Body of pancreas (tissue), 4 donors: ENCODE measurements around the gene VPS4B. TPM values are rescaled to one million over a fixed set of nuclear protein-coding genes. Genes with fewer than 3 reads are reported as not detected.

ENCODE experiments used
- ATAC-seq: fragments of 150-250 bp; one replicate; pipeline ENCODE4 v1.9.1; 2016
- DNase-seq, 4 donors: peaks; one replicate each; pipeline ENCODE4 v3.0.0-alpha.2; 2019
- H3K27ac ChIP-seq, 4 donors: fragments of 200-600 bp; sonication (generic); 1 replicate in 3 of 4; 2 replicates in 1 of 4; pipeline versions ENCODE4 v1.5.1 to v1.6.1; 2016 to 2019; ENCODE audit warnings: mild to moderate bottlenecking in 1 of 4, mixed read lengths in 1 of 4, moderate library complexity in 1 of 4
- H3K27me3 ChIP-seq, 2 donors: fragments of 200-600 bp; sonication (generic); one replicate each; pipeline ENCODE4 v1.6.0; 2016; ENCODE audit warnings: mild to moderate bottlenecking in 1 of 2
- H3K36me3 ChIP-seq, 2 donors: fragments of 200-600 bp; sonication (generic); replicated peaks in 1 of 2; 2 replicates each; pipeline ENCODE4 v1.5.1; 2016; ENCODE audit warnings: low read depth in 2 of 2; ENCODE audit not compliant: insufficient read depth in 1 of 2
- H3K4me1 ChIP-seq: fragments of 200-600 bp; sonication (generic); one replicate; pipeline ENCODE4 v1.6.0; 2016
- H3K4me3 ChIP-seq, 2 donors: fragments of 200-600 bp; sonication (generic); 1 replicate in 1 of 2; 2 replicates in 1 of 2; pipeline ENCODE4 v1.5.1; 2016 to 2019
- H3K9me3 ChIP-seq, 3 donors: fragments of 200-600 bp; sonication (generic); 1 replicate in 2 of 3; 2 replicates in 1 of 3; pipeline ENCODE4 v1.5.1; 2016
- POLR2A ChIP-seq, 3 donors: fragments of 450-650 bp; IDR thresholded peaks; one replicate each; pipeline ENCODE4 v1.6.1; 2016; ENCODE audit warnings: antibody characterized with exemption in 3 of 3, mild to moderate bottlenecking in 2 of 3
- WGBS, 2 donors: methylation state at CpG; one replicate each; pipeline ENCODE4 v1.1.5; 2017; 5-methylcytosine and 5-hydroxymethylcytosine counted together
- intact Hi-C: fragments of 100-400 bp; cut with DNase I; formaldehyde crosslinking; loops from one replicate; pipeline ENCODE4 v1.15.1; 2023
- total RNA-seq, 2 donors: library from RNA; depleted of rRNA; stranded (reverse); fragments of >200 nt; gene quantifications; one replicate each; pipeline ENCODE4 v1.1.0, GENCODE V29; 2016
- TF ChIP-seq, protein P1 (sequence below), 7 experiments: fragments of 450-650 bp in 4 of 7; fragments of 200-600 bp in 3 of 7; sonication (generic) in 3 of 7; IDR thresholded peaks; one replicate each; pipeline ENCODE4 v1.5.1; 2016 to 2019; ENCODE audit warnings: antibody characterized with exemption in 7 of 7

The VPS4B gene
- total RNA-seq, 2 donors from 2014 or later: 16.2 to 20.2 TPM

DNA sequence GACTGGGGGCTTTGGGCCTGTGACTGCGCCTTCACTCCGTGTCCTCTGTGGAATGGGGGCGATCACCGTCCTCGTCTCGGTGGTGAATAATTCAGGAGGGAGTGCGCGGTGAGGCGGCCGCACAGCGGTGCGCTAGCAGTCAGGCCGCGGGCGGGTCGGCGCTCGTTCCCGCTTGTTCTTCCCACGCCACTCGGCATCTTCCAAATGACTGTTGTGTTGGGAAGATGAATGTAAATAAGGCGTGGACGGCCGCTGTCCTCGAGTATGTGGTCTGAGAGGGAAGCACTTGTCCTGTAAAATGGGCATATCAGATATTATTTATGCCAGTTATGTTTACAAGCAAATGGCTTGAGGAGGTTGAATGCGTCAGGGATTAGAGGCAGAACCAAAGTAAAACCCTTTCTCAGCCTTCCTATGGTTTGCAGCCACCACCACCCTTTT is 608 bp upstream of the VPS4B start:
- Histone ChIP-seq H3K27me3 (no peaks in the 10 kb centered on the region), H3K4me3 (peak overlapping the region; percentile 38 to 99), H3K4me1 (peaks cover 27% of the 10 kb centered on the region), H3K9me3 (no peaks in the 10 kb centered on the region), H3K36me3 (no peaks in the 10 kb centered on the region), H3K27ac (peak overlapping the region; percentile 83 to 95 (median 87))
- DNase-seq (no peak), ATAC-seq (peak; percentile 25)
- intact Hi-C loops: no loop called here
- TF ChIP-seq, protein P1, sequence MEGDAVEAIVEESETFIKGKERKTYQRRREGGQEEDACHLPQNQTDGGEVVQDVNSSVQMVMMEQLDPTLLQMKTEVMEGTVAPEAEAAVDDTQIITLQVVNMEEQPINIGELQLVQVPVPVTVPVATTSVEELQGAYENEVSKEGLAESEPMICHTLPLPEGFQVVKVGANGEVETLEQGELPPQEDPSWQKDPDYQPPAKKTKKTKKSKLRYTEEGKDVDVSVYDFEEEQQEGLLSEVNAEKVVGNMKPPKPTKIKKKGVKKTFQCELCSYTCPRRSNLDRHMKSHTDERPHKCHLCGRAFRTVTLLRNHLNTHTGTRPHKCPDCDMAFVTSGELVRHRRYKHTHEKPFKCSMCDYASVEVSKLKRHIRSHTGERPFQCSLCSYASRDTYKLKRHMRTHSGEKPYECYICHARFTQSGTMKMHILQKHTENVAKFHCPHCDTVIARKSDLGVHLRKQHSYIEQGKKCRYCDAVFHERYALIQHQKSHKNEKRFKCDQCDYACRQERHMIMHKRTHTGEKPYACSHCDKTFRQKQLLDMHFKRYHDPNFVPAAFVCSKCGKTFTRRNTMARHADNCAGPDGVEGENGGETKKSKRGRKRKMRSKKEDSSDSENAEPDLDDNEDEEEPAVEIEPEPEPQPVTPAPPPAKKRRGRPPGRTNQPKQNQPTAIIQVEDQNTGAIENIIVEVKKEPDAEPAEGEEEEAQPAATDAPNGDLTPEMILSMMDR (IDR thresholded peaks at IDR 0.05): peak in 1 of 7 experiments; percentile 2
- no peak for TF ChIP-seq POLR2A (IDR thresholded peaks at IDR 0.05)
- WGBS, 2 donors: 2 to 3% methylated on average over 21 to 26 of the region's 26 CpGs

DNA sequence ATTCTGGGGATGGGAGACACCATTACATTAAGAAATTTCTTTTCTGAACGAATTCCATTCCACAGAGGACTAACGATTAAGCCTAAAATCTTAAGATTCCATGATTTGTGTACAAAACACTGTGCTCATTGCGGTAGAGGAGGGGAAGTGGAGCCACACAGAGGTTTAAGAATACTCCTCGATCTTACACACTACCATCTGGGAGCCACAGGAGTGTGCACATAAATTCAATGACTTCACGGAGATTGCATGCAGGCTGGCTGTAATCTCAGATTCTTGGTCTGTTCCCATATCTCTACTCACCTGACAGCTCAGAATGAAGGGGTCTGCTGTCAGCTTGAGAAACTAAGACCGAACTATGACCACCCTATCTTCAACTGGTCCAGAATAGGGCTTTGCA is 762 bp downstream of the VPS4B start:
- TF ChIP-seq, protein P1 (IDR thresholded peaks at IDR 0.05): no peak
- peak overlapping the region; percentile 86 to 99 for H3K4me3 ChIP-seq
- 4 to 8% methylated on average over 6 of the region's 6 CpGs for WGBS, 2 donors
- ATAC-seq: no peak
- intact Hi-C loops: no loop called here
- no peak for DNase-seq
- no peaks in the 10 kb centered on the region for H3K36me3 ChIP-seq
- no peaks in the 10 kb centered on the region for H3K9me3 ChIP-seq
- peaks cover 27% of the 10 kb centered on the region for H3K4me1 ChIP-seq
- no peaks in the 10 kb centered on the region for H3K27me3 ChIP-seq
- H3K27ac ChIP-seq: peak overlapping the region in 3 of 4 donors; percentile 83 to 95 (median 89)

DNA sequence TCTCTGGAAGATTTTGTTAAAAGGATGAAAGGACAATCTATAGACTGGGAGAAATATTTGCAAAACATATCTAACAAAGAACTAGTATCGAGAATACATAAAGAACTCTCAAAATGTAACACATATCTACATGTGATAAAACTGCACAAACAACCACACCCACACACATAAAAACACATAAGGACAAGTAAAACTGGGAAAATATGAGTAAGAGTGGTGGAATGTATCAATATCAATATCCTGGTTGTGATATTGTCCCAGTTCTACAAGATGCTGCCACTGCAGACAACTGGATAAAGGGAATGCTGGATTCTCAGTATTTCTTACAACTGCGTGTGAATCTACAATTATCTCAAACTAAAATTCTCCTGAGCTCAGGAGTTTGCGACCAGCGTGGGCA is 9.3 kb downstream of the VPS4B start:
- intact Hi-C loops: no loop called here
- ATAC-seq: no peak

DNA sequence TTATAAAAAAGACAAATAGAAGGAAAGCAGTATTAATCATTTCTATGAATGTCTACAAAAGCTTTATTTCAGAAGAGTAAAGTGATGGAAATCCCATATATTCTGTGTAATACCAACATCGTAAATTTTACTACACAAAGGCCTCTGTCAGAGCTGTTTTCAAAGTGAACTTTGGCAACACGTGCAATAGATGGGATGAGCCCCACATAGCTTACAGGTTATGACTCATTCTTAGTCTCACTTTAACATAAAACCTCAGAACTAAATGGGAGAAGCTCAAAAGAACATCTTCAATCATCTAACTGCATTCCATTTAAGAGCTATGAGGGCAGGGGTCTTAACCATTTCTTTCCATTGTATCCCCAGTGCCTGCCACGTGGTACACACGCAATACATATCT is 11.5 kb downstream of the VPS4B start:
- 83 to 87% methylated on average over 4 of the region's 4 CpGs for WGBS, 2 donors
- H3K27ac ChIP-seq: no peak overlapping the region
- ATAC-seq (no peak), DNase-seq (no peak)
- H3K36me3 ChIP-seq: peaks cover 0 to 12% of the 10 kb centered on the region in 2 donors
- no peaks in the 10 kb centered on the region for H3K27me3 ChIP-seq
- no peak for TF ChIP-seq POLR2A (IDR thresholded peaks at IDR 0.05)
- TF ChIP-seq, protein P1 (IDR thresholded peaks at IDR 0.05): no peak
- no peaks in the 10 kb centered on the region for H3K9me3 ChIP-seq
- intact Hi-C loops: no loop called here
- H3K4me1 ChIP-seq: peaks cover 5% of the 10 kb centered on the region
- H3K4me3 ChIP-seq: no peak overlapping the region

More for the DNA sequence above, 9.3 kb downstream of the VPS4B start:
- Histone ChIP-seq H3K27me3 (no peaks in the 10 kb centered on the region), H3K4me1 (no peaks in the 10 kb centered on the region), H3K27ac (no peak overlapping the region), H3K36me3 (peaks cover 0 to 12% of the 10 kb centered on the region in 2 donors), H3K4me3 (no peak overlapping the region), H3K9me3 (no peaks in the 10 kb centered on the region)
- DNase-seq: no peak
- 67 to 87% methylated on average over 4 of the region's 4 CpGs for WGBS, 2 donors
- no peak for TF ChIP-seq POLR2A (IDR thresholded peaks at IDR 0.05)
- TF ChIP-seq, protein P1 (IDR thresholded peaks at IDR 0.05): no peak

DNA sequence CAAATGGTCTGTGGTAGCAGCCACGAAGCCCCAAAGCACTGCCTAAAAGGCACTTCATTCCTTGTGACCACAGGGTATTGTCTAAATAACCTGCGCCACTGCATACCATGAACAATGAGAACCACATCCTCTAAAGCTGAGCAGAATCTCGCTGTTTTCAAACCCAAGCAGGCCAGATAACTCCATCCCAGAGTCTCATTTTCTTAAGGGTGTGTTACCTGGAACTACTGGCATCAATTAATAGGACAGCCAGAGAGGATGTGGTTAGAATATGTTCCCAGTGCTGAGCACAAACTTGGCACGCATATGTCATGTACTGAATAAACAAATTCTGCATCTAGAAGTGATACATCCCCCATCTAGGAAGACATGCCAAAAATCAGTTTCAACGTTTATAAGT is 13.0 kb downstream of the VPS4B start:
- 74 to 78% methylated on average over 5 of the region's 5 CpGs for WGBS, 2 donors
- no peak overlapping the region for H3K27ac ChIP-seq
- no peak for ATAC-seq
- H3K4me3 ChIP-seq: no peak overlapping the region
- H3K36me3 ChIP-seq: peaks cover 0 to 12% of the 10 kb centered on the region in 2 donors
- H3K9me3 ChIP-seq: no peaks in the 10 kb centered on the region
- TF ChIP-seq, protein P1 (IDR thresholded peaks at IDR 0.05): no peak
- no peak for TF ChIP-seq POLR2A (IDR thresholded peaks at IDR 0.05)
- H3K4me1 ChIP-seq: peaks cover 9% of the 10 kb centered on the region
- intact Hi-C loops: no loop called here
- H3K27me3 ChIP-seq: no peaks in the 10 kb centered on the region
- DNase-seq: no peak
